A549 (cell line): ENCODE data around the gene CMTR2. TPM values are rescaled to one million over a fixed set of nuclear protein-coding genes. Genes with fewer than 3 reads are reported as not detected.
"Not testable (repeated sequence)": the region's sequence is repeated elsewhere in the genome, so short reads cannot be mapped to it uniquely, and the experiment has no call there.

ENCODE experiments used
- ATAC-seq, 2 experiments: fragments of 200-7000 bp in 1 of 2; fragments of >200 bp in 1 of 2; cut with Nextera tagmentation in 1 of 2; cut with Tn5 transposase in 1 of 2; 3 replicates each; pipeline versions ENCODE4 v1.8.0 to v1.9.1; 2018 to 2020; ENCODE audit warnings: mild to moderate bottlenecking in 1 of 2, moderate library complexity in 1 of 2
- CTCF ChIA-PET: fragments of 300-600 bp; sonication (Branson Sonifier 250); formaldehyde crosslinking; extraction: SDS; loops from one replicate; lab custom pipeline; 2021; ENCODE audit warnings: antibody characterized with exemption, inconsistent platforms; lab: Yijun Ruan, JAX
- POLR2A ChIA-PET: fragments of 350-600 bp; formaldehyde crosslinking; extraction: SDS; loops from one replicate; lab custom pipeline; 2021; ENCODE audit warnings: antibody characterized with exemption, inconsistent platforms; lab: Yijun Ruan, JAX
- DNase-seq, 2 experiments: peaks; one replicate each; pipeline versions ENCODE4 v3.0.0 to v3.0.0-alpha.2; 2011 to 2016; ENCODE audit warnings: low read depth in 1 of 2, low spot score in 1 of 2
- FAIRE-seq: peaks from 2 replicates; lab custom pipeline; 2011; peaks lifted over from hg19 to GRCh38; lab: Jason Lieb, UNC
- H3K27ac ChIP-seq, 2 experiments: fragments of >200 bp; sonication (Bioruptor Twin); formaldehyde crosslinking; 3 replicates each; pipeline ENCODE4 v1.5.1; 2016 to 2017
- H3K4me1 ChIP-seq: fragments of >200 bp; sonication (Bioruptor Twin); formaldehyde crosslinking; 3 replicates; pipeline ENCODE4 v1.6.1; 2016
- H3K4me2 ChIP-seq: fragments of >200 bp; sonication (Bioruptor Twin); formaldehyde crosslinking; 3 replicates; pipeline ENCODE4 v1.6.1; 2016
- H3K4me3 ChIP-seq: fragments of >200 bp; sonication (Bioruptor Twin); formaldehyde crosslinking; 3 replicates; pipeline ENCODE4 v1.5.1; 2016
- H3K9me3 ChIP-seq: fragments of >200 bp; sonication (Bioruptor Twin); formaldehyde crosslinking; 3 replicates; pipeline ENCODE4 v1.6.1; 2016
- BHLHE40 ChIP-seq: IDR thresholded peaks from 2 replicates; pipeline ENCODE4 v1.6.1; 2012; ENCODE audit warnings: low read depth, low read length, inconsistent platforms
- CBX2 ChIP-seq: fragments of 200-600 bp; sonication (generic); IDR thresholded peaks from 2 replicates; pipeline ENCODE4 v1.6.1; 2016; ENCODE audit warnings: low read depth, mild to moderate bottlenecking, borderline replicate concordance
- CBX8 ChIP-seq: fragments of 200-600 bp; sonication (generic); IDR thresholded peaks from 2 replicates; pipeline ENCODE4 v1.6.1; 2016
- CEBPB ChIP-seq, 2 experiments: fragments of >200 bp in 1 of 2; sonication (Bioruptor Twin) in 1 of 2; formaldehyde crosslinking in 1 of 2; IDR thresholded peaks; 2 replicates each; pipeline ENCODE4 v1.6.1; 2012 to 2016
- CHD2 ChIP-seq: fragments of 150-350 bp; IDR thresholded peaks from 2 replicates; pipeline ENCODE4 v1.6.1; 2014; ENCODE audit warnings: low read length; ENCODE audit not compliant: partially characterized antibody
- EHF ChIP-seq: fragments of 250-450 bp; sonication (Bioruptor Pico); IDR thresholded peaks from 2 replicates; pipeline ENCODE4 v1.5.0; 2020; ENCODE audit warnings: mild to moderate bottlenecking
- EHMT2 ChIP-seq: fragments of 200-600 bp; sonication (generic); IDR thresholded peaks from 2 replicates; pipeline ENCODE4 v1.6.1; 2016; ENCODE audit warnings: antibody characterized with exemption, low read depth, mild to moderate bottlenecking, moderate library complexity
- FOSB ChIP-seq: fragments of 250-450 bp; sonication (Bioruptor Pico); IDR thresholded peaks from 2 replicates; pipeline ENCODE4 v1.5.0; 2020; ENCODE audit warnings: mild to moderate bottlenecking, moderate library complexity
- FOSL2 ChIP-seq, 2 experiments: fragments of 450-650 bp in 1 of 2; fragments of >200 bp in 1 of 2; sonication (Bioruptor Twin) in 1 of 2; formaldehyde crosslinking; IDR thresholded peaks; 2 replicates each; pipeline versions ENCODE4 v1.5.0 to v1.6.1; 2016 to 2020; ENCODE audit warnings: mild to moderate bottlenecking in 1 of 2, moderate library complexity in 1 of 2
- FOXS1 ChIP-seq: fragments of 250-450 bp; sonication (Bioruptor Pico); IDR thresholded peaks from 2 replicates; pipeline ENCODE4 v1.5.0; 2020; ENCODE audit warnings: mild to moderate bottlenecking, moderate library complexity
- GATA3 ChIP-seq: IDR thresholded peaks from 2 replicates; pipeline ENCODE4 v1.6.1; 2012; ENCODE audit warnings: borderline replicate concordance
- HOXB13 ChIP-seq: fragments of 250-450 bp; sonication (Bioruptor Pico); IDR thresholded peaks from 2 replicates; pipeline ENCODE4 v1.5.0; 2020; ENCODE audit warnings: low read depth, mild to moderate bottlenecking, moderate library complexity
- JUNB ChIP-seq: fragments of >200 bp; sonication (Bioruptor Twin); formaldehyde crosslinking; IDR thresholded peaks from 2 replicates; pipeline ENCODE4 v1.6.1; 2016
- KDM5A ChIP-seq: fragments of 200-600 bp; sonication (generic); IDR thresholded peaks from 2 replicates; pipeline ENCODE4 v1.6.1; 2016; ENCODE audit warnings: antibody characterized with exemption, mild to moderate bottlenecking
- MAFK ChIP-seq: fragments of 450-650 bp; IDR thresholded peaks from 2 replicates; pipeline ENCODE4 v1.6.1; 2014; ENCODE audit not compliant: partially characterized antibody
- MAZ ChIP-seq: fragments of 150-350 bp; IDR thresholded peaks from 2 replicates; pipeline ENCODE4 v1.6.1; 2014; ENCODE audit warnings: antibody characterized with exemption, low read depth, low read length, borderline replicate concordance
- MYC ChIP-seq: IDR thresholded peaks from 2 replicates; pipeline ENCODE4 v1.6.1; 2012; ENCODE audit warnings: mild to moderate bottlenecking, inconsistent platforms, low read length, improper control_type of control experiment, borderline replicate concordance
- NR3C1 ChIP-seq: fragments of >200 bp; sonication (Bioruptor Twin); formaldehyde crosslinking; IDR thresholded peaks from 3 replicates; pipeline ENCODE4 v1.6.1; 2017
- POLR2A ChIP-seq: IDR thresholded peaks from 2 replicates; pipeline ENCODE4 v1.6.1; 2012; ENCODE audit warnings: mild to moderate bottlenecking, low read length
- RFX5 ChIP-seq: fragments of 450-650 bp; IDR thresholded peaks from 2 replicates; pipeline ENCODE4 v1.7.1; 2014; ENCODE audit warnings: antibody characterized with exemption, mild to moderate bottlenecking, moderate library complexity
- SREBF2 ChIP-seq: fragments of 450-650 bp; IDR thresholded peaks from 2 replicates; pipeline ENCODE4 v1.6.1; 2014; ENCODE audit warnings: mild to moderate bottlenecking, moderate library complexity
- TFCP2L1 ChIP-seq: fragments of 250-450 bp; sonication (Bioruptor Pico); IDR thresholded peaks from 2 replicates; pipeline ENCODE4 v1.5.0; 2021; ENCODE audit warnings: mild to moderate bottlenecking
- TP53 ChIP-seq: fragments of 250-450 bp; sonication (Bioruptor Pico); IDR thresholded peaks from 2 replicates; pipeline ENCODE4 v1.5.0; 2021; ENCODE audit warnings: mild to moderate bottlenecking, moderate library complexity
- ZC3H11A ChIP-seq: fragments of 450-650 bp; IDR thresholded peaks from 2 replicates; pipeline ENCODE4 v1.6.1; 2014; ENCODE audit warnings: antibody characterized with exemption, mild to moderate bottlenecking
- ZFP36 ChIP-seq: fragments of 450-650 bp; IDR thresholded peaks from 2 replicates; pipeline ENCODE4 v1.6.1; 2014; ENCODE audit warnings: borderline replicate concordance; ENCODE audit not compliant: partially characterized antibody
- ZNF302 ChIP-seq: fragments of 250-450 bp; sonication (Bioruptor Pico); IDR thresholded peaks from 2 replicates; pipeline ENCODE4 v1.9.0; 2021; ENCODE audit warnings: inconsistent platforms, mild to moderate bottlenecking, moderate library complexity
- WGBS: methylation state at CpG from one replicate; pipeline ENCODE4 v1.1.6; 2017; ENCODE audit errors: missing lambda C conversion rate; 5-methylcytosine and 5-hydroxymethylcytosine counted together
- polyA plus RNA-seq, 4 experiments: library from polyadenylated mRNA; depleted of rRNA in 3 of 4; stranded (reverse); fragments of >200 nt; fragmentation: RNase III in 1 of 4; extraction: RNeasy Plus Mini Kit Qiagen cat#74134 plus additional on column Dnase treatment in 1 of 4; gene quantifications; 2 replicates in 3 of 4; 3 replicates in 1 of 4; pipeline ENCODE4 v1.2.3, GENCODE V29; 2011 to 2017
- TF ChIP-seq, protein P1 (sequence below): fragments of >200 bp; sonication (Bioruptor Twin); formaldehyde crosslinking; IDR thresholded peaks from 2 replicates; pipeline ENCODE4 v1.6.1; 2016
- TF ChIP-seq, protein P2 (sequence below): fragments of 150-350 bp; IDR thresholded peaks from 2 replicates; pipeline ENCODE4 v1.6.1; 2014; ENCODE audit warnings: low read depth, mild to moderate bottlenecking, low read length
- TF ChIP-seq, protein P3 (sequence below): fragments of 250-450 bp; sonication (Bioruptor Pico); IDR thresholded peaks from 2 replicates; pipeline ENCODE4 v1.5.0; 2020; ENCODE audit warnings: low read depth, mild to moderate bottlenecking, moderate library complexity
- TF ChIP-seq, protein P4 (sequence below): IDR thresholded peaks from 2 replicates; pipeline ENCODE4 v1.6.1; 2012

CMTR2 gene
- polyA plus RNA-seq, 2 of the 4 experiments (the other 2 are of a cell fraction), result 16.9 to 34.9 TPM

DNA sequence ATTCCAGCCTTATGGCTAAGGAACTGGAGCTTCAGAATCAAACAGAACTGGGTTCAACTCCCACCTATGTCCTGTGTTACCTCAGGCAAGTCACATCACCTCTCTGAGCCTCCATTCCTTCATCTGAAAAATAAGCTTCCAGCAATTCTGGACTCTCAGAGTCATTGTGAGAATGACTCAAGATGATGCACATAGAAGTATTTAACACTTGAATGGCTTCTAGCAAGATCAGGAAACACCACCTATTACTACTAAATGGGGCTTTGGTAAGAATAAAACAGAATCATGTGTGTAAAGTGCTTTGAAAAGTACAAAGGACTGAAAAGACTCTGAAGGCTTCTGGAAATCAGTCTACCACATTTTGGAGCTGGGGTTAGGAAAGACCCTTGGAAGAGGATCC, 38.5 kb upstream of the CMTR2 start:
- CTCF ChIA-PET, result interaction anchor here (1.9 to 3.0 kb wide), 2 partner anchors 15 to 17 kb away, joined by 5 to 9 read pairs; no protein-coding TSS in a partner anchor
- no peak for TF ChIP-seq MYC
- no peak for TF ChIP-seq SREBF2
- TF ChIP-seq FOXS1, result no peak
- TF ChIP-seq MAFK, result no peak
- TF ChIP-seq KDM5A, result no peak
- TF ChIP-seq ZNF302 (CRISPR knock-in tag), result no peak
- TF ChIP-seq, protein P1, sequence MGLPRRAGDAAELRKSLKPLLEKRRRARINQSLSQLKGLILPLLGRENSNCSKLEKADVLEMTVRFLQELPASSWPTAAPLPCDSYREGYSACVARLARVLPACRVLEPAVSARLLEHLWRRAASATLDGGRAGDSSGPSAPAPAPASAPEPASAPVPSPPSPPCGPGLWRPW, result no peak
- TF ChIP-seq EHMT2, result no peak
- no peak for TF ChIP-seq BHLHE40
- TF ChIP-seq EHF, result no peak
- TF ChIP-seq FOSL2 (IDR thresholded peaks at IDR 0.05), result no peak
- TF ChIP-seq FOSL2 (CRISPR knock-in tag; IDR thresholded peaks at IDR 0.05), result no peak
- TF ChIP-seq TP53 (CRISPR knock-in tag), result no peak
- TF ChIP-seq JUNB, result no peak
- no peak for TF ChIP-seq POLR2A
- FAIRE-seq, result no peak
- H3K27ac ChIP-seq, result no peak overlapping the region
- no peaks in the 10 kb centered on the region for H3K4me1 ChIP-seq
- POLR2A ChIA-PET, result no interaction called here
- H3K4me2 ChIP-seq, result no peak overlapping the region
- ATAC-seq, result no peak
- H3K9me3 ChIP-seq, result no peaks in the 10 kb centered on the region
- DNase-seq, result no peak
- no peak overlapping the region for H3K4me3 ChIP-seq

DNA sequence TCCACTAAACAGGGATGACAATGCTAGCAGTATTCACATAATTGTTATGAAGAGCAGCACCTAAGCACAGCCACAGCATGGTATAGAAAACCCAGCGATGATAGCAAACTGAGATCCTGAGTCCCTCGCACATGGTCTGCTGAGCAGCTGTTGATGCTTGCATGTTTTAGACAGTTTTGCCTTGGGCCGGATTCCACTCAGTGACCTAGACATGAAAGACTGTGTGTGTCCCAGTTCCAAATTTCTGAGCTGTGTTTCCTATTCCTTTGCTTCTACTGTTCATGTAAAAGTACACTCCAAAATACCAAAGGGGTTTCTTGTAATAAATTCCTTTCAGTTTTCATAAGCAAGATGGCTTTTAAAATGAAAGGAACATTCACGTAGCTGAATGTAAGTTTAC, 30.8 kb upstream of the CMTR2 start:
- no peak for TF ChIP-seq CHD2
- no peak for TF ChIP-seq CBX2
- no peak for TF ChIP-seq HOXB13 (CRISPR knock-in tag)
- TF ChIP-seq EHMT2, result no peak
- TF ChIP-seq NR3C1, result no peak
- TF ChIP-seq, protein P2, sequence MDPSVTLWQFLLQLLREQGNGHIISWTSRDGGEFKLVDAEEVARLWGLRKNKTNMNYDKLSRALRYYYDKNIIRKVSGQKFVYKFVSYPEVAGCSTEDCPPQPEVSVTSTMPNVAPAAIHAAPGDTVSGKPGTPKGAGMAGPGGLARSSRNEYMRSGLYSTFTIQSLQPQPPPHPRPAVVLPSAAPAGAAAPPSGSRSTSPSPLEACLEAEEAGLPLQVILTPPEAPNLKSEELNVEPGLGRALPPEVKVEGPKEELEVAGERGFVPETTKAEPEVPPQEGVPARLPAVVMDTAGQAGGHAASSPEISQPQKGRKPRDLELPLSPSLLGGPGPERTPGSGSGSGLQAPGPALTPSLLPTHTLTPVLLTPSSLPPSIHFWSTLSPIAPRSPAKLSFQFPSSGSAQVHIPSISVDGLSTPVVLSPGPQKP, result no peak
- no peak for TF ChIP-seq KDM5A
- TF ChIP-seq TP53 (CRISPR knock-in tag), result no peak
- no peak for TF ChIP-seq ZC3H11A
- TF ChIP-seq TFCP2L1 (CRISPR knock-in tag), result no peak
- TF ChIP-seq GATA3, result no peak
- TF ChIP-seq MAFK, result no peak
- TF ChIP-seq, protein P3, sequence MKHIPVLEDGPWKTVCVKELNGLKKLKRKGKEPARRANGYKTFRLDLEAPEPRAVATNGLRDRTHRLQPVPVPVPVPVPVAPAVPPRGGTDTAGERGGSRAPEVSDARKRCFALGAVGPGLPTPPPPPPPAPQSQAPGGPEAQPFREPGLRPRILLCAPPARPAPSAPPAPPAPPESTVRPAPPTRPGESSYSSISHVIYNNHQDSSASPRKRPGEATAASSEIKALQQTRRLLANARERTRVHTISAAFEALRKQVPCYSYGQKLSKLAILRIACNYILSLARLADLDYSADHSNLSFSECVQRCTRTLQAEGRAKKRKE (CRISPR knock-in tag), result no peak
- TF ChIP-seq SREBF2, result no peak
- no peak for TF ChIP-seq RFX5
- TF ChIP-seq, protein P4, sequence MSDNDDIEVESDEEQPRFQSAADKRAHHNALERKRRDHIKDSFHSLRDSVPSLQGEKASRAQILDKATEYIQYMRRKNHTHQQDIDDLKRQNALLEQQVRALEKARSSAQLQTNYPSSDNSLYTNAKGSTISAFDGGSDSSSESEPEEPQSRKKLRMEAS, result no peak
- Histone ChIP-seq H3K4me3 (no peak overlapping the region), H3K9me3 (no peaks in the 10 kb centered on the region), H3K4me1 (no peaks in the 10 kb centered on the region), H3K4me2 (no peak overlapping the region), H3K27ac (no peak overlapping the region)
- no peak for FAIRE-seq
- POLR2A ChIA-PET, result no interaction called here
- DNase-seq, result no peak
- ATAC-seq, result no peak
- 58% methylated on average over 4 of the region's 4 CpGs for WGBS
- CTCF ChIA-PET, result no interaction called here

DNA sequence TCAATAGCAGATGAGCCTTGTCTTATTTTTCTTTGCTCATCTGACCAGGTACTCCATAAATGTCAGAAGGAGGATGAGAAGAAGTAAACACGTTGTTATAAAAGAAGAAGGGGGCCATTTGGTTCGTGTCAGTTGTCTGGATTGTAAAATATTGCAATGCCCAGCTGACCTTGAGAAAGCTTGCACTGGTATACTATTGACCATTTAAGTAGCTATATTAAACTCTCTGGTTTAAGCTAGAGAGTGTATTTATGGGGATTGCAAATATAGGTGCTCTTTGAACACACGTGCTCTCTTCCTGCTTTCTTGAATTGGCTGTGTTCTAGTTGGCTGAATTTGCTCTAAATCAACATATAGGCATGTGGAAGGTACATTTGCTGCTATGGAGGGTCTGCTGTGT, 26.1 kb upstream of the CMTR2 start:
- no peaks in the 10 kb centered on the region for H3K4me1 ChIP-seq
- H3K9me3 ChIP-seq, result no peaks in the 10 kb centered on the region
- POLR2A ChIA-PET, result interaction anchor here (0.5 kb wide), 1 partner anchor 26 kb away, joined by 5 read pairs; the partner anchor contains the start of gene CMTR2
- DNase-seq (no peak), FAIRE-seq (no peak), ATAC-seq (no peak)
- CTCF ChIA-PET, result interaction anchor here (0.8 kb wide), 1 partner anchor 42 kb away, joined by 3 read pairs; no protein-coding TSS in a partner anchor
- no peak overlapping the region for H3K27ac ChIP-seq
- no peak overlapping the region for H3K4me2 ChIP-seq
- no peak overlapping the region for H3K4me3 ChIP-seq
- TF ChIP-seq CBX8 (no peak), MAZ (no peak), RFX5 (no peak), FOXS1 (no peak), GATA3 (no peak), TFCP2L1 (CRISPR knock-in tag) (no peak), CBX2 (no peak), NR3C1 (no peak), ZFP36 (no peak), CEBPB (IDR thresholded peaks at IDR 0.05) (no peak), JUNB (no peak), SREBF2 (no peak), MAFK (no peak), FOSB (no peak), MYC (no peak)
- TF ChIP-seq, protein P2, result no peak
- WGBS, result 5% methylated on average over 3 of the region's 3 CpGs

DNA sequence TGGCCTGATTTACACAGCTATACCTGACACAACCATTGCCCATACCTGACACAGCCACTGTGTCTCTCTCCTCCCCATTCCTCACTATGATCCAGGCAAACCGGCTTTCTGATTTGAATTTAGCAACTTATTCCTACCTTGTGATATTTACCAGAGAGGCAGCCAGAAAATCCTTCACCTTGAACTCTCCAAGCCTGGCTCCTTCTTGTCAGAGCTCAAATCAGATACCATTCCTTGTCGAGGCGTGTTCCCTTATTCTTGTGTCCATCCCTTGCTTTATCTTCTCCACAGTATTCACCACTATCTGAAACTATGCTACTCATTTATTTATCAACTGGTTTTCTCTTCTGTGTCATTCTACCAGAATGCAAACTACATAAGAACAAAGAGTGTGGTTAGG, 24.4 kb upstream of the CMTR2 start:
- WGBS, result 3% methylated on average over 3 of the region's 3 CpGs
- CTCF ChIA-PET, result interaction anchor here (1.1 kb wide), 1 partner anchor 11 kb away, joined by 3 read pairs; no protein-coding TSS in a partner anchor
- FAIRE-seq, result not testable (repeated sequence)

More for the DNA sequence above, 24.4 kb upstream of the CMTR2 start:
- POLR2A ChIA-PET, H3K4me3 ChIP-seq, ATAC-seq, H3K4me2 ChIP-seq, H3K27ac ChIP-seq, H3K4me1 ChIP-seq, DNase-seq, H3K9me3 ChIP-seq: not testable (repeated sequence)
